Skin of body (tissue), 2 donors: Measurements from ENCODE around the gene CDH11. TPM values are rescaled to one million over a fixed set of nuclear protein-coding genes. Genes with fewer than 3 reads are reported as not detected.

ENCODE experiments used
- DNase-seq: peaks from one replicate; lab custom pipeline; 2025; lab: John Stamatoyannopoulos, UW
- total RNA-seq: library from RNA; depleted of rRNA; stranded (reverse); fragments of >200 nt; gene quantifications from one replicate; pipeline ENCODE4 v1.2.3, GENCODE V29; 2014

The CDH11 gene
- total RNA-seq, result 102 TPM

- peak; percentile 94 for DNase-seq
Measured at GRCh38 chr16:65121870-65122723, at the start of gene CDH11. CDH11 (minus strand) TSS chr16:65122063; CDS start chr16:65004869, 117,194 bp downstream.

DNA sequence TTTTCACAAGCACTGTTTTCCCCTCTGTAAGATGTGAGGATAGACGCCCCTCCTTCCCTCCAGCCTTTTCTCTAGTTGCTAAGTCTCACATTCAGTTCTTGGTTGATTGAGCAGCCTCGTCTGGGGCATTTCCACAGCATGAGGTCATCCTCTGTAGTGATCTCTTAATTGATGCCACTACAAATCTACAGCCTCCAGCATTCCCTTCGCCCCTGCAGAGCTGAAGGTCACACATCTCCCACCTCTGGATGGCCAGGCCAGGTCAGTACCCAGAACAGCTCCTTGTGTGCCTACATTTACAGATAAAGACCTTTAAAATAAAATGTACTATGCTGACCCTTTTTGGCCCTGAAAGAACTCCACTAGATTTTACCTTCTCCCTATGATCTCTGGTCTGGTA lies 32.5 kb upstream of the CDH11 start:
- DNase-seq, result no peak

GRCh38 chr16:65153365-65154105 lies 31.7 kb upstream of the CDH11 start:
- DNase-seq, result no peak

DNA sequence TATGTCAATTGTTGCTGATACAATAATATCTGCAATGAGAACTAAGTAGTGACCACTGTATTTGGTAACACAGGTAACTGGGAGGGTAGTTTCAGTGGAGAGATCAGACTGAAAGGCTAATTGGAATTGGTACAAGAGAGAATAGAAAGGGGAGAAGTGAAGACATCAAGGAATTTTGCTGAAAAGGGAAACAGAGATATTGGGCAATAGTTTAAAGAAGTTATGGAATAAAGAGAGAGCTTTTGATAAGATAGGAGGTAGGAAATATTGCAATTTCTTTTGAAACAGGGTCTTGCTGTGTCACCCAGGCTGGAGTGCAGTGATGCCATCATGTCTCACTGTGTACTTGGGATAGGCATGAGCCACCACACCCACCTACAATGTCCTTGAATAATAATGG lies 26.9 kb upstream of the CDH11 start:
- DNase-seq, result no peak

DNA sequence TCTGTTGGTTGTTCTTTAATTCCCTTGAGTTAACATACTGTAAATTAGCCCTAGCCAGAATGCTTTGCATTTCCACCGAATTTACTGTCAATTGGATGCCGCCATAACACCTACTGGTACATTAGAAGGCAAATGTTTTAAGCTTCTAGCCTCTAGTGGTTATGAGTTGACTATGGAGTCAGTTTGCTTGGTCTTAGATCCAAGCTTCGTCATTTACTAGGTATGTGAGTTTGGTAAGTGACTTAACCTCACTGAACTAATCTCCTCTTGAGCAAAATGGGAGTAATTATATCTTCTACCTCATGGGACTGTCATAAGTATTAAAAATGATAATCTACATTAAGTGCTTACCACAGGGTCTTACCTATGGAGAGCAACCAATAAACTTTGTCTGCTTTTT lies 20.4 kb upstream of the CDH11 start:
- DNase-seq, result no peak

DNA sequence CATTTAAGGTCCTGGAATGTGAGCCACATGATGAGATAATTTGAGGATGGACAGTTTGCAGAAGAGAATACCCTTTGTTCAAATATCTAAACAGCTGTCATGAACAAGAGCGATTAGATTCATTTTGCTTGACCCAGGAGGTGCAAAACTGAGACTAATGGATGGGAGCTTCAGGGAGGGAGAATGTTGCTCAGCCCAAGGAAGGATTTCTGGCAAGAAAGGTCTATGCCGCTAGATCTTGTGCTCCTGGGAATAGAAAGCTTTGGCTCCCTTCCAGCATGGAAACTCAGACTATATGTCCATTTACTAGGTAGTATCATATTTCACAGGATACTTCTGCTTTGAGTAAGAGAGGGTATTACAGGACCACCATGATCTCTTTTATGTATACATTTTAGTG lies 14.8 kb upstream of the CDH11 start:
- DNase-seq, result no peak

GRCh38 chr16:65126845-65127624 lies 5.2 kb upstream of the CDH11 start:
- DNase-seq, result no peak

DNA sequence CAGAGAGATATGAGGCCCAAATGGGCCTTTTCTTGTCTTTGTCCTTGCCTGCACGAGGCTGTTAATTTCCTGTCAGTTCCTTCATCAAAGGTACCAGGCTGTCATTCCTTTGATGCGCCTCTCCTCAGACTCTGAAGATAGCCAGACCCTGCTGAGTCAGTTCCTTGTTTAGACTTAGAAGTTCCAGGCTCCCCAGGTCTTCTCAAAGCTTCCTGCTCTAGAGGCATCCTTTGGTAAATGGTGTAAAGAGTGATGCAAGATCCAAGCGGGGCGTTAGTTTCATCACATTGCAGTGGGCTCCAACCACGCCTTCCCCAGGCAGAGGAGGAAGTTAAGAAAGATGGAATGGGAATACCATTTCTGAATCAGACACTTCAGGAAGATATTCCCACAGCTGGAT lies 4.0 kb upstream of the CDH11 start:
- no peak for DNase-seq

- peak; percentile 16 for DNase-seq
Measured at GRCh38 chr16:65125322-65125721, 3.5 kb upstream of the CDH11 start.

DNA sequence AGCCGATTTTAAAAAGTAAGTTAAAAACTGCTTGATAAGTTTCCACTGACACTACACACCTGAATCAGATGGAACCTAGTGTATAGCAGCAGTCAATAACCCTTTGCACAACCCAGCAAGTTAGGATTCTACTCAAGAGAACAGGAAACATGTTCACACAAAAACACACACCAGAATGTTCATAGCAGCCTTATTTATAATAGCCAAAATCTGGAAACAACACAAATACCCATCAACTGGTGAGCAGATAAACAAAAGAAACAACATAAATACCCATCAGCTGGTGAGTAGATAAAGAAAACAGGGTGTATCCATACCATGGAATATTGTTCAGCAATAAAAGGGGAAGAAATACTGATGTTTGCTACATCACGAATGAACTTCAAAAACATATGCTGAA lies 2.7 kb upstream of the CDH11 start:
- peak; percentile 25 for DNase-seq

DNA sequence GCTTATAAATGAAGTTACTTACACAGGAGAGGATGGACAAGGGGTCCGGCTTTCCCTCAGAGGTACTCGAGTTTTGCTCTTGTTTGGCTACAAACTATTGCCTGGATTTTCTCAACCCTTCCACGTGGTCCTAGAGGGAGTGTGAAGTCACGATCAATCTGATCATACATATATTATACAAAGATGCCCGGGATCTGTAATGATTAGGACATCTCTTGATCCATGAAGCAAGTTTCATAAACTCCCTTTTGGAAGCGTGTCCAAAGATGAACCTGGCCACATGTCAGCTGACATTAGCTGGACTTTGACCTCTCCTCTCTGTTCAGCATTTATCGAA lies 2.3 kb upstream of the CDH11 start:
- no peak for DNase-seq

DNA sequence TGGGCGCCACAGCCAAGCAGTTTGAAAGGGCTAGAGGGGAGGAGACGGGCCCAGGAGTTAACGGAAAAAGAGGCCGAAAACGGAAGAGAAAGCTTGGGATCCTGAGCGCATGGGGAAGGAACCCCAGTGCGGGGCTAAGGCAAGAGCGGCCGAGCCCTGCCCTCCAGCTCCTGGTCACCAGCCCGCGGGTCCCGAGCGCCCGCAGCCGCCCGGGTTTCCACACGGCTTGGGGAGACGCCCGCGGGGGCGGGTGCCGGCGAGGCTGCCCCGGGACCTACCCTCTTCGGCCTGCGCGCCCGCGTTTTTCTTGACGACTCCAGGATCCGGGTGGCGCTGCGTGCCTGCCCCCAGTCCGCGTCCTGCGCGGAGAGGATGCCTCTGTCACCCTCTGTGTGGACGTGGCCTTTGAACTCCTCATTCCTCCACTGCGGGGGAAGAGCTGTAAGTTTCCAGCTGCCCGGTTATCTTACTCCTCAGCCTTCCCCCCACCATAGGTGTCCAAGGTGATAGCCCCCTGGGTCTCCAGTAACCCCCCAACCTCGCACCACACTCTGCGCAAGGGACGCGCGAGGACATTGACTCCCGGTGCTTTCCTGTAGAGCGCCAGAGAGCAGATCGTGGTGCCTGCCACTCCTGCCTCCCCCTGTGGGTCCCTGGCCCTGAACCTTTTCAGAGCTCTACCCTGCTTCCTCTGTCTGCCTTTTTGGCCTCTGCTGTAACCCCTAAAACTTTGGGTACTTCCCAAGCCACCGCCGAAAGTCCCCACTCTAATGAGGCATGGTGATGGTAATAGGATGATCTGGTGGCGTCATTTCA lies 1.7 kb upstream of the CDH11 start:
- DNase-seq, result peak; percentile 15

- peak; percentile 85 for DNase-seq
Measured at GRCh38 chr16:65122724-65123395, 997 bp upstream of the CDH11 start.

DNA sequence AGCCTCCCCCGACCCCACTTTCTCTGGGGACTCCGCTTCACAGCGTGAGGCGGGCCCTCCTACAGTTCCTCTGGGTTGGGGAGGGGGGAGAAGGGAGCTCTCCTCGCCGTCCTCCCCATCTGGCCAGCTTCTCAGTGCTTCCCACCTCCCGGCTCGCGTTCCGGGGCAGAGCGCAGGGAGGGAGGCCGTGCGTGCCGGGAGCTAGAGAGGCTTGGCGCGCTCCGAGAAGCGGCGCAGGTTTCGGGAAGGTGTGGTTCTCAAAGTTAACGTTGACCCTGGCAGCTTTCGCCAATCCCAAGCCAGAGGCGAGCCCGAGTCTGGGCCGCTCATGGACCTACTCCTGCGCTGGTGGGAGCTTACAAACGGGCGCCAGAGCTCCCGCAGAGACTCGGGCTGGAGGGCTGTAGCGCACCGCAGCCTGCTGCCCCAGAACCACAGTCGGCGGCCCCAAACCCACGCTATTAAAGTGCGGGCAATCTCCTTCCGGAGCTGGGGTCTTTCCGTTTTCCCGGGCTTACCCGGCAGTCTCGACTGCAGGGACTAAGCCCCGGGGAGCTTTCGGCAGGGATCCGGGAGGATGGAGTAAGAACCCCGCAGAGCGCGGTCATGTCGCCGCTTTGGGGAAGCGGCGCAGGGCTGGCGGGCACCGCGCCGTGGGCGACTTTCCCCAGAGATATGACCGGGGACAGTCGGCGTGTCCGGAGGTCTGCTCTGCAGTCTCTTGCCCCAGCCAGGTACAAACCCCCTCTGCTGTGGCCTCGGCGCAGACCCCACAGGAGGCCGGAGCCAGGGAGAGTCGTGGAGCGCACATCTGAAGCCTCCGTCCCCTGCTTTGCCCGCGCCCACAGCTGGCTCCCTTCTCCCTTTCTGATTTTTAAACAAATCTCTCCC lies 787 bp downstream of the CDH11 start:
- peak; percentile 48 for DNase-seq

DNA sequence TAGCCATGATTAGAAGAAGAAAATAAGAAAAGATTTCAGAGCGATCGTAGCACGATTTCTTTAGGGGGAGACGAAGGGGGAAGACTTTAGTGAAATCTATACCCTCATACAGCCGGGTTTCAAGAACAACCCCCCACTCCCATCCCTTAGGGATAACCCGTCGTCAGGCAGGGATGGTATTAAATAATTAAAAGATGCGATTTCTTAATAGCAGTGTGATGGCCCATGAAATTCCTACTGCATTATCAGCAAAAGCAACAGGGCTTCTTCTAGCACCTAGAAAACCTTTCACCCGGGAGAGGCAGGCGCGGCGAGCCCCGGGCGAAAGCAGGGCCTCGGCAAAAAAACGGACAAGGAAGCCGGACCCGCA lies 1.4 kb downstream of the CDH11 start:
- DNase-seq, result peak; percentile 48

DNA sequence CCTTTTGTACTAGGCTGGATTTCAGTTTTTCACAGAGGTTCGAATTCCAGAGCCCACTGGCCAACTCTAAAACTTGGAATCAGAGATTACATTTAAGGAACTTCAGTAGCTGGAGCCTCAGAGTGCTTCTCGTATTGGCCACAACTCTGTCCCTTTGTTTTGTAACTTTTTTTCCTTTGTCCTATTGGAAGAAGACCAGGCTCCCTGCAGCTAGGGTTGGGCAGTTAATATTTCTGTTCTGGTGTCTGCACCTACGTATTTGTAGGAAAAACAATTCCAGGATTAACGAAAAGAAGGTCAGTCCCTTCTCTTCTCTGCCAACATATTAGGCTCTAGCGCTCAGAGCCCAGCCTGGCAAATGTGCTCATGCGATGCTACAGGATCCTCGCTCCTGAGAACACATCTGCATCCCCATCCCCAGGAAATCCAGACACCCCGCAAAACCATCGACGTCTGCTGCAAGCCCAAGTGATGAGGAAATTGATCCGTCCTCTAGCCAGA lies 1.9 kb downstream of the CDH11 start:
- peak; percentile 59 for DNase-seq

DNA sequence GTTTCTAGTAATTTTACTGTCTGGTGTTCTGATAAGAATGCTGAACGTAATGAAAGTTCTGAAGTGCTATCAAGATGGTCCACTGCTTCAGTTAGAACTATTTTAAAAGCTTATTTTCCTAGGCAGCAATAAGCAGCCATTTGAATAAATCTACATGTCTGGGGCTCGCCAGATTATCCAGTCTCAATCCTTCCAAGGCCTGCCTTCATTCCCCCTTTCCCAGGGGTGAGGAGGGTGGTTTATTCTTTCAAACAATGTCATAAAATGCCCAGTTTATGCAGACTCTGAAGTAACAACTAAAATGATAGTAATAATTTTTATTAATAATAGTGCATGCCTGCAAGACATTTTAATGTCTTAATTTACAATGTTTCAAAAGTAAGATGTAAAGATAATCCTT lies 2.4 kb downstream of the CDH11 start:
- no peak for DNase-seq

GRCh38 chr16:65118871-65119270 lies 3.0 kb downstream of the CDH11 start:
- DNase-seq, result no peak

GRCh38 chr16:65117811-65118448 lies 3.9 kb downstream of the CDH11 start:
- DNase-seq, result peak; percentile 90
